GM19023 (cell line): ENCODE measurements around the gene RPS10.
"Not testable (repeated sequence)": the region's sequence is repeated elsewhere in the genome, so short reads cannot be mapped to it uniquely, and the experiment has no call there.

Experiments used
- ATAC-seq: cut with Tn5 transposase; IDR thresholded peaks from one replicate; pipeline ENCODE4 v1.9.1; 2021; ENCODE audit warnings: mild to moderate bottlenecking, moderate library complexity; ENCODE audit not compliant: unreplicated experiment

The RPS10 gene

DNA sequence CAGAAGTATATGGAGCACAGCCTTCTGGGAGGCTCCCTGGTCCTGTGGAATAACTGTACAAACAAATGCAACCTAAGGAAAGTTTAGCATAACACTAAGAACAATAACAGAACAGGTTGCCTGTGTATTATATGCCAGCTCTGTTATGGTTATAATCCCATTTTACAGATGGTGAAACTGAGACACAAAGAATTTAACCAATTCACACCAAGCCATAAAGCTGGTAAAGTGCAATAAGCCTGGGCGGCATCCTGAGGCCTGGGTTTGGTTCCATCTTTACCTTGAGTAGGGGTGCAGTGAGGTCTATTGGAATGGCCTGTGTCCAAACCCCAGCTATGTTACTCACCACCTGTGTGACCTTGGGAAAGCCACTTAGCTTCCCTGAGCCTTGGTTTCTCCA lies 25.3 kb upstream of the RPS10 start:
- no peak for ATAC-seq

GRCh38 chr6:34447910-34448309 lies 22.0 kb upstream of the RPS10 start:
- no peak for ATAC-seq

DNA sequence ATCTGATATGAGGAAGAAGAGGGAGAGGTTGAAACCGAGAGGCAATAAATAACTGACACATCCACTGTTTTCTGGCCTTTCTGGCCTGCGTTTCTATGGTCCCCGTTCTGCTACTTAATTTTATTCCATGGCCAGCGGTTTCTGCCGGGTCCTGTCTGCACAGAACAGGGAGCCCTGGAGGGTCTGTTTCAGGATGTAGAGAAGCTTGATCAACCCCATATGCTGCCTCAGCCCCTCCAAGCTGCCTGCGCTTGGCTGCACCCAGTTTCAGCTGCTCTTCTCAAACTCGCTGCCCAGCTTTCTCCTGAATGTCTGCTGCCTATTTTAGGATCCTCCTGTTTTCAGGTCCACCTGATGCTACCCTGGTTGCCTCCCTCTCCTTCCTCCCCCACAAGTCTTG lies 21.5 kb upstream of the RPS10 start:
- ATAC-seq, result no peak

GRCh38 chr6:34445313-34445860 lies 19.5 kb upstream of the RPS10 start:
- ATAC-seq, result no peak

- no peak for ATAC-seq
Observed at GRCh38 chr6:34441526-34441925, 15.7 kb upstream of the RPS10 start.

DNA sequence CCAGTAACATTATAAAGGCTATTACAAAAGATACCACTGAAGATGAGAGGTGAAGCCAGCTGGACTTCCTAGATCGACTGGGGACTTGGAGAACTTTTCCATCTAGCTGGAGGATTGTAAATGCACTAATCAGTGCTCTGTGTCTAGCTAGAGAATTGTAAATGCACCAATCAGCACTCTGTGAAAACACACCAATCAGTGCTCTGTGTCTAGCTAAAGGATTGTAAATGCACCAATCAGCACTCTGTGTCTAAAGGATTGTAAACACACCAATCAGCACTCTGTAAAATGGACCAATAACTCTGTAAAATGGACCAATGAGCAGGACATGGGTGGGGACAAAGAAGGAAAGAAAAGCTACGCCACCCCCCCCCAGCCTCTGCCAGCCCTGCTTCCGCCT lies 13.6 kb upstream of the RPS10 start:
- no peak for ATAC-seq

- ATAC-seq, result no peak
Observed at GRCh38 chr6:34438705-34439104, 12.8 kb upstream of the RPS10 start.

GRCh38 chr6:34437644-34437970 lies 11.7 kb upstream of the RPS10 start:
- ATAC-seq, result no peak

- ATAC-seq, result no peak
Observed at GRCh38 chr6:34436803-34437643, 11.2 kb upstream of the RPS10 start.

DNA sequence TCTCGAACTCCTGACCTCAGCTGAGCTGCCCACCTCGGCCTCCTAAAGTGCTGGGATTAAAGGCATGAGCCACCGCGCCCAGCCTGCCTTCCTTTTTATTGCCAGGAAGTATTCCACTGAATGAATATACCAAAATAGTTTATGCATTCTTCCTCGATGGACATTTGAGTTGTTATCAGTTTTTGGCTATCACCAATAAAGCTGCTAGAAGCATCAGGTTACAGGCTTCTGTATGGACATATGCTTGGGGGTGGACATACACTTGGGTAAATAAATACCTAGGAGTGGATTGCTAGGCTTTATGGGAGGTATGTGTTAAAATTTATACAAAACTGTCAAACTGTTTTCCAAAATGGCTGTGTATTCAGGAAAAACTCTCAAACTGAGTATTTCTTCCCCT lies 10.0 kb upstream of the RPS10 start:
- ATAC-seq, result no peak

GRCh38 chr6:34425132-34425497 lies 754 bp downstream of the RPS10 start:
- ATAC-seq, result no peak

DNA sequence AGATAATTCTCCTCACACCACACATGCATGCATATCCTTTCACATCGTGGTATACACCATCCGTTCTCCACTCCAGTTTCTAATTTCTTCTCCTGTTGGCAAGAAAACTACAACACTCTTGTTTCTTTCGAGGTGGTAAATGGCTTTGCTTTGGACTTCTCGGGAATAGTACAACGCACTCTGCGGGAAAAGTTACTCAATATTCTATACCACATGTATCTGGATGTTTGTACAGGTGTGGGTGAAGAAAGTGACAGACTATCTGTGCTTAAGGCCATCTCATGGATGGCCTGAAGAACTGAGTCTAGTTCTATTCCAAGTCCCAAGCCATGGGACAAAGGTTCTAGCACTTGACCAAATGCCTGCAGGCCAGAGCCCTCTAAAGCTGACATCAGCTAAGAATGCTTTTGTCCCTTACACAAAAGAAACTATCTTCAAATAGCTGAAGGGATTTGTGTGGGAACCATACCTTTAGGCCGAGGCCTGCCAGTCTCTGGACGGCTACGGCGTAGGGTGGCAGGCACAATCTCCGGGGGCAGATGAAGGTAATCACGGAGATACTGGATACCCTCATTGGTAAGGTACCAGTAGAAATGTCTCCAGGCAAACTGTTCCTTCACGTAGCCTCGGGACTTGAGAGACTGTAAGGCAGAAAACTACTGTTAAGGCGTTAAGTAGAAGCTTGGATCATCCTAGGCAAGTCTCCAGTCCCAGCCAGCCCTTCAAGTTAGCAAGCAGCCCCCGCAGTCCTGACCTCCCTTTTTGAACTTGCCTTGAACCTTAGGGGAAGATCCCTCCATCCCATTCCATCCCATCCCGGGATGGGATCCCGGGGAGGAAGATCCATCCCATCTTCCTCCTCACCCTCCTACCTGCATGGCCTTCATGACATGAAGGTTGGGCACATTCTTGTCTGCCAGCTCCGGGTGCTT lies 1.4 kb downstream of the RPS10 start:
- no peak for ATAC-seq

DNA sequence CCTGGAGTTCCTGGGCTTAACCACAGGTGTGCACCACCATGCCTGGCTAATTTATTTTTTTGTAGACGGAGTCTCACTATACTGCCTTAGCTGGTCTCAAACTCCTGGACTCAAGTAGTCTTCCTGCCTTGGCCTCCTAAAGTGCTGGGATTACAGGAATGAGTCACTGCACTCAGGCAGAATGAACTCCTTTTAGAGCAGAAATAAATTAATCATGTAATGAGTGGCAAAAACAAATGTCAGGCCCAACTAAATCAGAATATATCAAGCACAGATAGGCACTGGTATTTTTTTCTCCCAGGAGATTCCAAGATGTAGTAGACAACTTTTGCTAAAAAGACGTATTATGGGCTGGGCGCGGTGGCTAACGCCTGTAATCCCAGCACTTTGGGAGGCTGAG lies 2.6 kb downstream of the RPS10 start:
- ATAC-seq, result no peak

- ATAC-seq, result no peak
Observed at GRCh38 chr6:34418367-34418766, 7.5 kb downstream of the RPS10 start.

- ATAC-seq, result no peak
Observed at GRCh38 chr6:34416877-34417371, 8.9 kb downstream of the RPS10 start.

GRCh38 chr6:34414999-34415858 lies 10.6 kb downstream of the RPS10 start:
- no peak for ATAC-seq

GRCh38 chr6:34412643-34413214 lies 13.1 kb downstream of the RPS10 start:
- ATAC-seq, result no peak

DNA sequence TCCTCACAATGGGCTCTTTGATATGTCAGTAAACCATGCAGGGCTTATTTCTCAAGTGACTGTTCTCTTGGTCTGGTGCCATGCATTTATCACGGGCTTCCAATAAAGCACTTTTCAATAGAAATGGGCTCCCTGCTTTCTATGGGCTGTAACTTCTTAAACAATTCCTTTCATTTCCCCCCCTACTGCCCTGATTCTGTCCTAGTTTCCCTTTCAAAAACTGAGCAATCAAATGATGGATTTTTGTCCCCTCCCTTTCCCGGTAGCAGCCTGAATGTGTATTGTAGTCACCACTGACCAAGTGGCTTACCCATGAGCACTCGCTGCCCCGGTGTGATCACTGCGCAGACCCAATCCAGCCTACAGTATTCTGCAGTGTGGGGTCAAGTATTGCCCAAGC lies 13.9 kb downstream of the RPS10 start:
- no peak for ATAC-seq

DNA sequence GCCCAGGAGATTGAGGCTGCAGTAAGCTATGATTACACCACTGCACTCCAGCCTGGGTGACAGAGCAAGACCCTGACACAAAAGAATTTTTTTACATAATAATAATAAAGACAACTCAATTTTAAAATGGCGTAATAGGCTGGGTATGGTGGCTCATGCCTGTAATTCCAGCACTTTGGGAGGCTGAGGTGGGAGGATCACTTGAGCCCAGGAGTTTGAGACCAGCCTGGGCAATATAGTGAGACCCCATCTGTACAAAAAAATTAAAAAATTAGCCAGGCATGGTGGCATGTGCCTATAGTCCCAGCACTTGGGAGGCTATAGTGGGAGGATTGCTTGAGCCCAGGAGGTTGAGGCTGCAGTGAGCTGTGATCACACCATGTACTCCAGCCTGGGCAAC lies 18.0 kb downstream of the RPS10 start:
- not testable (repeated sequence) for ATAC-seq

- ATAC-seq, result no peak
Observed at GRCh38 chr6:34396518-34396917, 29.4 kb downstream of the RPS10 start.

GRCh38 chr6:34393966-34394305 lies 31.9 kb downstream of the RPS10 start:
- no peak for ATAC-seq
